ENCODE results near the gene NRBP1. TPM values are rescaled to one million over a fixed set of nuclear protein-coding genes. Genes with fewer than 3 reads are reported as not detected.
A peak's percentile ranks its signal among the peaks of the same experiment; 100 is the strongest.

The NRBP1 gene
- total RNA-seq, 4 donors from 2014 or later: 51.3 to 75.9 (median 63.6) TPM

DNA sequence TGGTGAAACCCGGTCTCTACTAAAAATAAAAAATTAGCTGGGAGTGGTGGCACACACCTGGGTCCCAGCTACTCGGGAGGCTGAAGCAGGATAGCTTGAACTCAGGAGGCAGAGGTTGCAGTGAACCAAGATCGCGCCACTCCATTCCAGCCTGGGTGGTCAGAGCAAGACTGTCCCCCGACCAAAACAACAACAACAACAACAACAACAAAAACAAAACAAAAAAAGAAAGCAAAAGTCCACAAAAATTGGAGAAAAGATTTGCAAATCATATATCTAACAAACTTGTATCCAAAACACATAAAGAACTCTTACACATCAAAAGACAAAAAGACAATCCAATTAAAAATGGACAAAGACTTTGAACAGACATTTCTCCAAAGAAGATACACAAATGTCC is 29.5 kb upstream of the NRBP1 start:
- Histone ChIP-seq H3K27ac (no peak overlapping the region), H3K36me3 (no peaks in the 10 kb centered on the region), H3K4me3 (no peak overlapping the region), H3K27me3 (no peaks in the 10 kb centered on the region), H3K4me1 (no peaks in the 10 kb centered on the region), H3K9me3 (no peaks in the 10 kb centered on the region)
- TF ChIP-seq POLR2A (IDR thresholded peaks at IDR 0.05) (no peak), CTCF (IDR thresholded peaks at IDR 0.05) (no peak)
- DNase-seq: no peak

DNA sequence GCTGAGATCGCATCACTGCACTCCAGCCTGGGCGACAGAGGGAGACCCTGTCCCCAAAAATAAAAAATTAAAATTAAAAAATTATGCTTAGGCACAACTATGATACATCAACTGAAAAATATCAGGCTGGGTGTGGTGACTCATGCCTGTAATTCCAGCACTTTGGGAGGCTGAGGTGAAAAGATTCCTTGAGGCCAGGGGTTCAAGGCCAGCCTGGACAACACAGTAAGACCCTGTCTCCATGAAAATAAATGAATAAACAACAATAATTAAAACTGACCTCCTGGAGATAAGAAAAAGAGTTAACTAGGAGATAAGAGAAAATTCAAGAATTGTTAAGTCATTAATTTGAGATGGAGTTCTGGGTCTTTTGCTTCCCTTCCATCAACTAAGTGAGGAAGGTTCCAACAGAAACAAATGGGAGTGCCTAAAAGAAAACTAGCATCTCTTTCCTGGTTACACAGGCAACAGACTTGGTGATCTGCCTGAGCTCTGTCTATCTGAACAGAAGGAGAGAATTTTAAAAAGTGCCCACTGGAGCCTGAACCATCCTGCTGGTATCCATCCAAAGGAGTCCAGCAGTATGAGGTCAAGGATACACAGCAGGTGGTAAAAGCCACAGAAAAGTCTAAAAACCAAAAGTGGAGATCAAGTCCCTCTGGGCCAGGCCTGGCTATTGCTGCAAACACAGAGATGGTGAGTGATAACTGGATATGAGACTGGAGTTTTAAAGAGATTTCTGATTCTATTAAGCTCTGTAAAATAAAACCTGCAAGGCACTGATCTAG is 27.9 kb upstream of the NRBP1 start:
- H3K27ac ChIP-seq: no peak overlapping the region
- H3K9me3 ChIP-seq: no peaks in the 10 kb centered on the region
- H3K27me3 ChIP-seq: no peaks in the 10 kb centered on the region
- TF ChIP-seq CTCF (IDR thresholded peaks at IDR 0.05): no peak
- no peak for TF ChIP-seq POLR2A (IDR thresholded peaks at IDR 0.05)
- DNase-seq: no peak
- H3K36me3 ChIP-seq: no peaks in the 10 kb centered on the region
- no peak overlapping the region for H3K4me3 ChIP-seq
- H3K4me1 ChIP-seq: no peaks in the 10 kb centered on the region

DNA sequence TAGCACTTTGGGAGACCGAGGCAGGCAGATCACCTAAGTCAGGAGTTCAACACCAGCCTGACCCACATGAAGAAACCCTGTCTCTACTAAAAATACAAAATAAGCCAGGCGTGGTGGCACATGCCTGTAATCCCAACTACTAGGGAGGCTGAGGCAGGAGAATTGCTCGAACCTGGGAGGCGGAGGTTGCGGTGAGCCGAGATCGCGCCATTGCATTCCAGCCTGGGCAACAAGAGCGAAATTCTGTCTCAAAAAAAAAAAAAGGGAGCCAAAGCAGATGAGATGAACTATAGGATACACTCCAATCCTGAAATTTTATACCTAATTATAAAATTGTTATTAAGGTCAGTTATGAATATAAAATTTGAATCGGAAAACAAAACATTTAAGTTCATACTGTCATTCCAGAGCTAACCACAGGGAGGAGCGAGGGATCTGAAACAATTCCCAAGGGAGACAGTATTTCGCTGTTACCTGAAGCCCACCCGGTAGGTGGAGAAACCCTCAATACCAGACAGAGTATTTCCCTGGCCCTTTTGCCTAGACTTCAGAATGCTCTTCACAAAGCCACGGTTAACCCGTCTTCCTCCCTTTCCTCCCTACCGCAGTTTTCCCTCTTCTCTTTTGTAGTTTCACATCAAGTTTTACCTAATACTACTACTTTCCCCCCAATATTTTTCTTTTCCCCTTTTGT is 20.5 kb upstream of the NRBP1 start:
- Histone ChIP-seq H3K4me3 (peak overlapping the region in 2 of 4 donors; percentile 98 to 99), H3K27ac (no peak overlapping the region), H3K36me3 (no peaks in the 10 kb centered on the region), H3K27me3 (no peaks in the 10 kb centered on the region), H3K9me3 (no peaks in the 10 kb centered on the region), H3K4me1 (peaks cover 0 to 23% (median 3%) of the 10 kb centered on the region in 4 donors)
- peak in 5 of 6 experiments; percentile 5 to 76 (median 67) for TF ChIP-seq CTCF (IDR thresholded peaks at IDR 0.05)
- no peak for TF ChIP-seq POLR2A (IDR thresholded peaks at IDR 0.05)
- no peak for DNase-seq

DNA sequence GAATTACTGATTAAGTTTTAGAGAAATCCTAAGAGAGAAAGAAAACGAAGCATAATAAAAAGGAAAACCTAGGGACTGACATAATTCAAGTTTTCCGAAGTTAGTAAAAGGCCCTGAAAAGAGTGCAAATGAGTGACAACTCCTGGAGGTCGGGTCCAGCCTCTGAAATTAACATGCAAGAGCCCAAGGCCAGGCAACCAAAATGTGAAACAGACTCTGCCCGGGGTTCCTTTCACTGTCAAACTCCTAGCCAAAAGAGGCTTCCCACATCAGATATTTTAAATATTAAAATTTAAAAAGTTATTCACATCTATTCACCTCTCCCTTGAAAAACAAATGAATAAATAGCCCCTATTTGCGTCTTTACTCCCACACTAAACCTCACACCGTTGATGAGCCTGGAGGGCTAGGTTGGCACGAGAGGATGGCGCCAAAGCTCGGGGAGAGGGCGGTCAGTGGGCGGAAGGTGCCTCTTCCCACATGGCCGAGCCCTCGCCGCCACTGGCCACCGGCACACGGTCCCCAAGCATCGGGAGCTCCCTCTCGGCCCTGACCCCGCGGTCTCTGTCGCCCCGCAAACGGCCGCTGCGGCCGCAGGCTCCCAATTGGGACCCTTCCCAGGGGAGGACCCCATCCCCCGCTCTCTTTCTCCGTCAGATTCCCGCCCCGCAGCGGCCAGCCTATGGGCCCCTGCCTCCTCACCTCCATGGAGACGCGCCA is 19.7 kb upstream of the NRBP1 start:
- H3K36me3 ChIP-seq: no peaks in the 10 kb centered on the region
- H3K4me3 ChIP-seq: peak overlapping the region; percentile 84 to 99 (median 92)
- no peaks in the 10 kb centered on the region for H3K27me3 ChIP-seq
- no peak for DNase-seq
- TF ChIP-seq CTCF (IDR thresholded peaks at IDR 0.05): no peak
- TF ChIP-seq POLR2A (IDR thresholded peaks at IDR 0.05): no peak
- H3K9me3 ChIP-seq: no peaks in the 10 kb centered on the region
- H3K27ac ChIP-seq: peak overlapping the region; percentile 76 to 91 (median 85)
- H3K4me1 ChIP-seq: peaks cover 0 to 23% (median 3%) of the 10 kb centered on the region in 4 donors

DNA sequence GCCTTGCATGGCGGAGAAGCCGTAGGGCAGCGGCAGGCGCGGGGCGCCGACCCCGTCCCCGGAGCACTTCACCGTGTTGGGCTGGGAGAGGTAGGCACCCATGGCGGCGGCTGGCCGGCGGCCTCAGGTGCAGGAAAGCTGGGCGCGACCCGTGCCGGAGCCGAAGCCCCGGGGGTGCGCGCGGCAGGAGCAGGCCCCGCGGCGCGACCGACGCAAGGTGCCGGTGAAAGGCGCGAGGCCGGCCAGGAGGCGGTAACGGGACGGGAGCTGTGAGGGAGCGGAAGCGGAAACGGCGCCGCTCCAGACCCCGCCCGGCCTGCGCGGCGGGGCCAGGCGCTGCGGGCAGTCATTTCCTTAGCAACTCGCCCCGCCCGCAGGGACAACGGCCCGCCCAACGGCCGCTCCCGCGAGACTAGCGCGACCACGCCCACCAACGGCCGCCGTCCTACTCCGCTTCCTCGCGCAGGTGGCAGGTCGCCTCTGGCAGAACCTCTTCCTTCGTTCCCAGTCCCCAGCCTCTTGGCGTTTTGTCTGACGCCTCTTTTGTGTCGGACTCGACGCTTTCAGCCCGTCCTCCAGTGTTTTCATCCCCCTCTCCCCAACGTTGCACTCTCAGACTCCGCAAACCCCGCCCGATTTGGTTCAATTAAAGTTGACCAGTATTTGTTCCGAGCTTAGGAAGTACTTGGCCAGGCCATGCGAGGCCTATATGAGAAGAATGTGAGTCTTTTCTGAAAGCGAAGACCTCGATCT is 18.9 kb upstream of the NRBP1 start, which contains the start of gene PPM1G:
TSS of gene PPM1G (minus strand) at position 271 of the 753 bp plus-strand sequence. CDS start at position 102, 169 bp downstream.
- Histone ChIP-seq H3K27me3 (no peaks in the 10 kb centered on the region), H3K36me3 (no peaks in the 10 kb centered on the region), H3K27ac (peak within 1 kb of the TSS; percentile 76 to 91 (median 85)), H3K4me1 (peaks cover 0 to 23% (median 3%) of the 10 kb centered on the region in 4 donors), H3K9me3 (no peaks in the 10 kb centered on the region), H3K4me3 (peak within 1 kb of the TSS; percentile 84 to 99 (median 92))
- DNase-seq: peak; percentile 92 to 99 (median 98)
- TF ChIP-seq POLR2A (IDR thresholded peaks at IDR 0.05) (peak; percentile 61 to 65), CTCF (IDR thresholded peaks at IDR 0.05) (peak in 2 of 6 experiments; percentile 16 to 26)
